Kidney (tissue), 14 donors: Measurements from ENCODE around the gene BSG. TPM values are rescaled to one million over a fixed set of nuclear protein-coding genes. Genes with fewer than 3 reads are reported as not detected.

Source experiments
- DNase-seq, 5 donors: peaks; one replicate each; pipeline ENCODE4 v3.0.0-alpha.2; 2013 to 2020
- FAIRE-seq: peaks from 2 replicates; lab custom pipeline; 2012; peaks lifted over from hg19 to GRCh38; lab: Jason Lieb, UNC
- H3K27ac ChIP-seq, 2 donors: one replicate each; pipeline ENCODE4 v1.7.0; 2013; ENCODE audit warnings: low read depth in 2 of 2, low read length in 2 of 2, inconsistent platforms in 1 of 2
- H3K27me3 ChIP-seq: one replicate; pipeline ENCODE4 v1.7.1; 2013; ENCODE audit warnings: low read length, inconsistent platforms; ENCODE audit not compliant: control insufficient read depth, insufficient read depth
- H3K36me3 ChIP-seq, 3 donors: one replicate each; pipeline versions ENCODE4 v1.7.0 to v1.7.1; 2013; ENCODE audit warnings: low read length in 3 of 3, control low read depth in 1 of 3, inconsistent platforms in 1 of 3; ENCODE audit not compliant: insufficient read depth in 3 of 3, control insufficient read depth in 2 of 3
- H3K4me1 ChIP-seq, 3 donors: one replicate each; pipeline versions ENCODE4 v1.7.0 to v1.7.1; 2013; ENCODE audit warnings: low read length in 3 of 3, inconsistent platforms in 1 of 3, low read depth in 1 of 3; ENCODE audit not compliant: control insufficient read depth in 2 of 3, insufficient read depth in 2 of 3
- H3K4me3 ChIP-seq, 3 donors: one replicate each; pipeline versions ENCODE4 v1.7.0 to v1.8.1; 2013; ENCODE audit warnings: low read length in 3 of 3, control low read depth in 1 of 3, inconsistent platforms in 1 of 3
- H3K9ac ChIP-seq, 3 donors: one replicate each; pipeline versions ENCODE4 v1.7.0 to v1.7.1; 2013; ENCODE audit warnings: low read length in 3 of 3, control low read depth in 1 of 3, inconsistent platforms in 1 of 3
- H3K9me3 ChIP-seq, 3 donors: one replicate each; pipeline versions ENCODE4 v1.7.0 to v1.7.1; 2013; ENCODE audit warnings: low read length in 3 of 3, control low read depth in 1 of 3, inconsistent platforms in 1 of 3; ENCODE audit not compliant: control insufficient read depth in 2 of 3, insufficient read depth in 1 of 3
- intact Hi-C: fragments of 100-400 bp; cut with DNase I; formaldehyde crosslinking; loops from one replicate; pipeline ENCODE4 v1.11.1; 2022
- polyA plus RNA-seq: library from polyadenylated mRNA; stranded (reverse); fragments of 350-450 nt; fragmentation: Illumina TruSeq; extraction: RNeasy Lipid Tissue Mini Kit (QIAGEN cat#74804); gene quantifications from one replicate; pipeline ENCODE4 v1.2.3, GENCODE V29; 2014; ENCODE audit warnings: low read depth, low replicate concordance; ENCODE audit not compliant: insufficient read depth
- total RNA-seq: library from RNA; stranded (reverse); fragmentation: NEBNext Ultra II Directional; extraction: Animal tissue kit (Norgen Biotek cat#: 25700); gene quantifications from one replicate; pipeline ENCODE4 v1.2.1, GENCODE V29; 2021
- TF ChIP-seq, protein P1 (sequence below): IDR thresholded peaks from 3 replicates; pipeline ENCODE4 v1.5.1; 2012; ENCODE audit warnings: mild to moderate bottlenecking, moderate library complexity, borderline replicate concordance; ENCODE audit not compliant: insufficient read depth; ENCODE audit errors: extremely low read depth
- donor health status: control.
- donor health status: control.
- donor health status: control.
- donor health status: control.
- donor health status: control.
- donor health status: DM: yes; HTN: yes; CAD: no.
- donor health status: Normal renal cell carcinoma (clear cell type).

BSG gene
- total and polyA plus RNA-seq, 2 donors from 2014 or later: 554 to 984 TPM

DNA sequence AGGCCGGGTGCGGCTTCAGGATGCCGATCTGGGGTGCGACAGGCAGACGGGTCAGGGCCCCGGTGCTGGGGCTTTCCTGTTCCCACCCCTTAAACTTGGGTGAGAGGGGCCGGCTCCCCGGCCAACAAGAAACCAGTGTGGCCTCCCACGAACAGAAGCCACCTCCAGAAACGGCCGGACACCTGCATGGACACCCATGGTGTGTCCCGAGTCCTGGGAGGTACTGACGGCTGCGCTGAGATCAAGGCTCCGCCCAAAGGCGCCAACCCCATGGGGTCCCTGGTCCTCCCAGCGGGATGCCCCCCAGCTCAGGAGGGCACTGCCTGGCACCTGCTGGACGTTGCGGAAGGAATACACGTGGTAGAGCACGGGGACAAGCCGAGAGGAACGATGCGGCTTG is 49.4 kb downstream of the BSG start:
- intact Hi-C loops: no loop called here
- no peaks in the 10 kb centered on the region for H3K9me3 ChIP-seq
- H3K27me3 ChIP-seq: no peaks in the 10 kb centered on the region
- peaks cover 0 to 5% (median 3%) of the 10 kb centered on the region in 3 donors for H3K36me3 ChIP-seq
- H3K4me3 ChIP-seq: no peak overlapping the region
- no peak overlapping the region for H3K9ac ChIP-seq
- DNase-seq (no peak), FAIRE-seq (no peak)
- no peak overlapping the region for H3K27ac ChIP-seq
- H3K4me1 ChIP-seq: no peaks in the 10 kb centered on the region
- TF ChIP-seq, protein P1, sequence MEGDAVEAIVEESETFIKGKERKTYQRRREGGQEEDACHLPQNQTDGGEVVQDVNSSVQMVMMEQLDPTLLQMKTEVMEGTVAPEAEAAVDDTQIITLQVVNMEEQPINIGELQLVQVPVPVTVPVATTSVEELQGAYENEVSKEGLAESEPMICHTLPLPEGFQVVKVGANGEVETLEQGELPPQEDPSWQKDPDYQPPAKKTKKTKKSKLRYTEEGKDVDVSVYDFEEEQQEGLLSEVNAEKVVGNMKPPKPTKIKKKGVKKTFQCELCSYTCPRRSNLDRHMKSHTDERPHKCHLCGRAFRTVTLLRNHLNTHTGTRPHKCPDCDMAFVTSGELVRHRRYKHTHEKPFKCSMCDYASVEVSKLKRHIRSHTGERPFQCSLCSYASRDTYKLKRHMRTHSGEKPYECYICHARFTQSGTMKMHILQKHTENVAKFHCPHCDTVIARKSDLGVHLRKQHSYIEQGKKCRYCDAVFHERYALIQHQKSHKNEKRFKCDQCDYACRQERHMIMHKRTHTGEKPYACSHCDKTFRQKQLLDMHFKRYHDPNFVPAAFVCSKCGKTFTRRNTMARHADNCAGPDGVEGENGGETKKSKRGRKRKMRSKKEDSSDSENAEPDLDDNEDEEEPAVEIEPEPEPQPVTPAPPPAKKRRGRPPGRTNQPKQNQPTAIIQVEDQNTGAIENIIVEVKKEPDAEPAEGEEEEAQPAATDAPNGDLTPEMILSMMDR: no peak

DNA sequence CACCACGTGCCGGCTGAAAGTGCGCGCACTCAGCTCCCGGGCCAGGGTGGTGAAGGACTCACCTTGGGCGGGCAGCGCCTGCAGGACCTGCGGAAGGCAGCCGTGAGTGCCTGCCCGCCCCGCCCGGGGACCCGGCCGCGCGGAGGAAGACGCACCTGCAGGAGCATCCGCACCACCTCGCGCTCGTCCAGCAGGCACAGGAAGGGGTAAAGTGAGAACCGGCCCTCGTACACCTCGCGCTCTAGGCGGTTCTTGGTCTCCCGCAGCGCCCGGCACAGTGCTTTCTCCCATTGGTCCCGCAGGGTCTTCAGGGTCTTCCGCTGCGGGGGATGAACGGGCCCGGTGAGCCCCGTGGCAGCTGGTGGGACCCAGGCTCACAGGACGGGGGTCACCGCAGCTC is 50.3 kb downstream of the BSG start:
- Histone ChIP-seq H3K4me3 (no peak overlapping the region), H3K36me3 (peaks cover 0 to 5% (median 3%) of the 10 kb centered on the region in 3 donors), H3K27me3 (no peaks in the 10 kb centered on the region), H3K9me3 (no peaks in the 10 kb centered on the region), H3K9ac (no peak overlapping the region), H3K4me1 (no peaks in the 10 kb centered on the region), H3K27ac (no peak overlapping the region)
- DNase-seq (no peak), FAIRE-seq (no peak)
- TF ChIP-seq, protein P1: no peak
- intact Hi-C loops: no loop called here

DNA sequence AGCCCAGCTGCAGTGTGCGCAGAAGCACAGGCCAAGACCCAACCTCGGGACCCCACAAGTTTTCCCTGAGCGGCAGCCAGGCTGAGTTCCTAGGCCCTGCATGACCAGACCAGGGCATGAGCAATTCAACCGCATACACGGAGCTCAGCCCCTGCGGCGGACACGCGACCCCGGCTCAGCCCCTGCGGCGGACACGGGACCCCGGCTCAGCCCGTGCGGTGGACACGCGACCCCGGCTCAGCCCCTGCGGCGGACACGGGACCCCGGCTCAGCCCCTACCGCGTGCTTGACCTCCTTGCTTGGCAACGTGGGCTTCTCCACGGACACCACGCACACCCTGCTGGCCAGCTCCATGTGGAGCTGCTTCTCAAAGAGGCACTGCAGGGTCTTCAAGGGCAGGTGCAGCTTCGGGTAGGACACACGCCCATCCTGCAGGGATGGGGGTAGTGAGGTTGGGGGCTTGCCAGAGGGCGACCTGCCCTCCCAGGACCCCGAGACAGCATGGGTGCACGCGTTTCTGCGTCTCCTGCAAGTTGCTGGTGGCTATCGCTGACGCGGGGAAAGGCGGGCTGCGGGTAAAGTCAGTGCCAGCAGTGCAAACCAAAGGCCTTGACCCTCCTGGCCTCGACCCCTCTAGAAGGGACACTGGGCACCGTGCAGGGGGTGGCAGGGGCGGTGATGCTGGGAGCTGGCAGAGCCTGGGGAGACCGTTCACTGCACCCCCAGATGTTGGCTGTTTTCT is 51.0 kb downstream of the BSG start:
- Histone ChIP-seq H3K27ac (no peak overlapping the region), H3K9ac (no peak overlapping the region), H3K4me1 (no peaks in the 10 kb centered on the region), H3K36me3 (peaks cover 0 to 5% (median 3%) of the 10 kb centered on the region in 3 donors), H3K9me3 (no peaks in the 10 kb centered on the region), H3K4me3 (no peak overlapping the region), H3K27me3 (no peaks in the 10 kb centered on the region)
- no peak for FAIRE-seq
- TF ChIP-seq, protein P1: no peak
- DNase-seq: no peak
- intact Hi-C loops: no loop called here

DNA sequence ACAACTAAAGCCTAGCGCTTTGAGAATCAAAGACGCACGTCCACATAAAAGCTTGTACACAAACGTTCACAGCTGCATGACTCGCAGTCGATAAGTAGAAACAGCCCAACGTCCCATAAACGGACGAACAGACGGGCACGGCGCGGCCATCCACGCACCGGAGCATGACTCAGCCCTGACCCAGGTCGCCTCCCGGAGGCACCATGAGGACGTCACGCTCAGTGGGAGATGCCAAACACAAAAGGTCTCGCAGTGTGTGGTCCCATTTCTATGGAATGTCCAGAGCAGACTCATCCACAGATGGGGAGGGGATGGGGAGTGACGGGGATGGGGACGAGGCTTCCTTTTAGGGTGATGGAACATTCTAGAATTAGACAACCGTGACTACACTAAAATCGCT is 51.6 kb downstream of the BSG start:
- no peak overlapping the region for H3K27ac ChIP-seq

More for the DNA sequence above, 51.6 kb downstream of the BSG start:
- no peak for FAIRE-seq
- DNase-seq: no peak
- TF ChIP-seq, protein P1: no peak
- intact Hi-C loops: no loop called here
- Histone ChIP-seq H3K9ac (no peak overlapping the region), H3K27me3 (no peaks in the 10 kb centered on the region), H3K9me3 (no peaks in the 10 kb centered on the region), H3K36me3 (peaks cover 0 to 5% (median 3%) of the 10 kb centered on the region in 3 donors), H3K4me3 (no peak overlapping the region), H3K4me1 (no peaks in the 10 kb centered on the region)
